GM18520 (cell line): Measurements from ENCODE around the gene EGFR.
A peak's percentile ranks its signal among the peaks of the same experiment; 100 is the strongest.

Source experiments
- ATAC-seq: cut with Tn5 transposase; IDR thresholded peaks from one replicate; pipeline ENCODE4 v1.9.1; 2021; ENCODE audit not compliant: unreplicated experiment

The EGFR gene

DNA sequence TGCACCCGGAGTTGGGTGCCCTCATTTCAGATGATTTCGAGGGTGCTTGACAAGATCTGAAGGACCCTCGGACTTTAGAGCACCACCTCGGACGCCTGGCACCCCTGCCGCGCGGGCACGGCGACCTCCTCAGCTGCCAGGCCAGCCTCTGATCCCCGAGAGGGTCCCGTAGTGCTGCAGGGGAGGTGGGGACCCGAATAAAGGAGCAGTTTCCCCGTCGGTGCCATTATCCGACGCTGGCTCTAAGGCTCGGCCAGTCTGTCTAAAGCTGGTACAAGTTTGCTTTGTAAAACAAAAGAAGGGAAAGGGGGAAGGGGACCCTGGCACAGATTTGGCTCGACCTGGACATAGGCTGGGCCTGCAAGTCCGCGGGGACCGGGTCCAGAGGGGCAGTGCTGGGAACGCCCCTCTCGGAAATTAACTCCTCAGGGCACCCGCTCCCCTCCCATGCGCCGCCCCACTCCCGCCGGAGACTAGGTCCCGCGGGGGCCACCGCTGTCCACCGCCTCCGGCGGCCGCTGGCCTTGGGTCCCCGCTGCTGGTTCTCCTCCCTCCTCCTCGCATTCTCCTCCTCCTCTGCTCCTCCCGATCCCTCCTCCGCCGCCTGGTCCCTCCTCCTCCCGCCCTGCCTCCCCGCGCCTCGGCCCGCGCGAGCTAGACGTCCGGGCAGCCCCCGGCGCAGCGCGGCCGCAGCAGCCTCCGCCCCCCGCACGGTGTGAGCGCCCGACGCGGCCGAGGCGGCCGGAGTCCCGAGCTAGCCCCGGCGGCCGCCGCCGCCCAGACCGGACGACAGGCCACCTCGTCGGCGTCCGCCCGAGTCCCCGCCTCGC, at the start of gene EGFR:
TSS of gene EGFR (plus strand) at position 657 of the 830 bp plus-strand sequence. CDS start 261 bp downstream, outside the sequence.
- no peak for ATAC-seq

DNA sequence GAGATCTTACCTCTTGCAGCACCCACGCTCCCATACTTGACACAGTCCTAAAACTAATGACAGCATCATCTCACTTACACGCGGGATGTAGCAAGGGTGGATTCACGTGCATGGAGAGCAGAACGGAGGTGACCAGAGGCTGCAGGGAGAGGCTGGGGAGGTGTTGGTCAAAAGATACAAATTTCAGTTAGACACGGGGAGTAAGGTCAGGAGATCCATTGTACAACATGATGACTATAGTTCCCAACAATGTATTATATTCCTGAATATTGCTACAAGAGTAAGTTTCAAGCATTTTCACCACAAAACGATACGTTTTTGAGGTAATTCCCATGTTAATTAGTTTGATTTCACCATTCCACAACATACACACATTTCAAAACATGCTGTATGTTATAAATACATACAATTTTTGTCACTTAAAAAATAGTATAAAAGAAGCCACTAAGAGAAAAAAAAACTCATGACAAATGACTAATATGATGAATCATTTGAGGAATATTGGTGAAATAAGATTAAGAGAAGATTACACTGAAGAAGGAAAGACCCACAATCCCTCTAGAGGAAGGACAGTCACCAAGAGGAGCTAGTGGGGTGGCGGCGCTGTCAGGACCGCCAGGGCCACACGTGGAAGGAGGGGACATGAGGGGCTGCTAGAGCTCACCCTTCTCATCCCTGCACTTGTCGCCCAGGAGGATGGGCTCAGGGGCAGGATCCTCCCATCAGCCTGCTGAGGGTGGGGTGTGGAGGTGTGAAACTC, 49.4 kb upstream of the EGFR start:
- no peak for ATAC-seq

DNA sequence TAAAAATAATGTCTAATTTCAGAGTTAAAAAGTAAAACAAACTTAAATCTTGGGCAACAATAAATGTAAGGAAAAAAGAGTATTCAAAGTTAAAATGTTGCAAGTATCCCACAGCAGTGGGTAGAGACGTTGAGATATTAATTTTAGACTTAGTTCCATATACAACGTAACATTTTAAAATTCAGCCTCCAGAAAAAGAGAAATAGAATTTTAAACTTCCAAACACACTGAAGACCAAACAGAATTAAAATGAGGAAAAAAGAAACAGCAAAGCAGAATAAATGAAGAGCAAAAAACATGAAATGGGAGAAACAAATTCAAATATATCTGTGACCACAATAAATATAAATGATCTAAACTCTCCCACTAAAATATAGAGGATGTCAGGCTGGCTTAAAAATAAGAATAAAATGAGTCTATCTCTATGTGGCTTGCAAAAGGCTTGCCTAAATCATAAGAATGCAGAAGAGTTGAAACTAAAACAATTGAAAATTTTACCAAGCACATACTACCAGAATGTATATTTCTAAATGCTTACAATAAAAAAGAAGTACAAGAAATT, 46.0 kb upstream of the EGFR start:
- ATAC-seq = no peak

DNA sequence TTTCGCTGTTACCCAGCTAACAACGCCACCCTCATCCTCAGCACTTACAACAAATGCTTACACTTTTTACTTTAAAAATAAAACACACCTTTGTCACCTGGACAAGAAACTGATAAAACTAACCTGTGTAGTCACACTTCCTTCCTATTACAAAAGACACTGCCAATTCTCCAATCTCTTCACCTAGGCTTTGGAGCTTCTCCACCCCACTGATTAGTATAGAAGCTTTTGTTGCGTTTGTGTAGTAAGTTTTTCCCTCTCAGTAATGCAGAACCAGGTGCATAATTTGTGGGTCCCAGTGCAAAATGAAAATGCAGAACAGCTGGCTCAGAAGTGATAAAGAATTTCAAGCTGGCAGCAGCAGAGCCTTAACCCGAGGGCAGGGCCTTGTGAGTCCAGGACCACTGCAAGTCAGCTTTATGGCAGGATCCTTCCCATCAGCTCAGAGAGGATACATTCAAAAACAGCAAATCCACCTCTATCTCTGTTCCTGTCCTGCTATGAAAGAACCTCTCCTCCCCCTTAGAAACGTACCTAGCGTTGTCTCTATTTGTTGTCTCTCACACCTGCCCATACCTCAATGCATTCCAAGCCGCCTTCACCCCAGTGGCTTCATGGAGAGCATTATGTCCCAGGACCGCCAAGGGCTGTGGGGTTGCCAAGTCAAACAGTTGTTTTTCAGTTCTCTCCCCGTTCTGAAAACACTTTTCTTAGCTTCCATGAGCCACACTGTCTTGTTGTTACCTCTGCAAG, 40.3 kb upstream of the EGFR start:
- ATAC-seq = no peak

DNA sequence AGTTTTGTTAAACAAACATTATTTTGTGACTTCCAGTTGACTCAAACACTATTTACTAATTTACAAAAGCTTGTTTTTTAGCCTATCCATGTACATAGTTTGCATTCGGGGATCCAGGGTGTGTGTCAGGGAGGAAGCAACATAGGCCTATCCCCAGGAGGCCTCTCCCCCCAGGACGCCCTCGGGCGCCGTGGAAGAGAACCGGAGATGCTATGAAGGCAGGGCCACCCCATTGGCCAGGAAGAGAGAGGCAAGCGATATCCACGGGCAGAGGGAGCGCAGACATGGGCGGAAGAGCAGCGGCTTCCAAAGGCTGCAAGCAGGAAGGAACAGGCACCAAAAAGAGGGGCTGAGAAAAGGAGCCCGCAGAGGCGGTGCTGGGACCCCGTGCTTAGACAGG, 38.3 kb upstream of the EGFR start:
- no peak for ATAC-seq

DNA sequence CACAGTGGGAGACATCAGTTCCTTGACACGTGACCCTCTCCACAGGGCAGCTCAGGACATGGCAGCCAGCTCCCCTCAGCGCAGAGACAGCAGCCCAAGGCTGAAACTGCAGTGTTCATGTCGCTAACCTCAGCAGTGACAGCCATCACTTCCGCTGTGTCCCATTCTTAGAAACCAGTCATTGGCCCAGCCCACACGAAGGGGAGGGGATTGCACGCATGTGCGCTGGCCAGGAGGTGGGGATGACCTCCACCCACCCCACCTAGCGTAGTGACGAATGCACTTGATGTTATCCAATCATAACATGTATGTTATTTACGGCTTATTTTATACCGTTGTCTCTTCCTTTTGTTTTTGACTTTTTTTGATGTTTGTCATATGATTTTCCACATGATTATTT, 36.9 kb upstream of the EGFR start:
- ATAC-seq = no peak

DNA sequence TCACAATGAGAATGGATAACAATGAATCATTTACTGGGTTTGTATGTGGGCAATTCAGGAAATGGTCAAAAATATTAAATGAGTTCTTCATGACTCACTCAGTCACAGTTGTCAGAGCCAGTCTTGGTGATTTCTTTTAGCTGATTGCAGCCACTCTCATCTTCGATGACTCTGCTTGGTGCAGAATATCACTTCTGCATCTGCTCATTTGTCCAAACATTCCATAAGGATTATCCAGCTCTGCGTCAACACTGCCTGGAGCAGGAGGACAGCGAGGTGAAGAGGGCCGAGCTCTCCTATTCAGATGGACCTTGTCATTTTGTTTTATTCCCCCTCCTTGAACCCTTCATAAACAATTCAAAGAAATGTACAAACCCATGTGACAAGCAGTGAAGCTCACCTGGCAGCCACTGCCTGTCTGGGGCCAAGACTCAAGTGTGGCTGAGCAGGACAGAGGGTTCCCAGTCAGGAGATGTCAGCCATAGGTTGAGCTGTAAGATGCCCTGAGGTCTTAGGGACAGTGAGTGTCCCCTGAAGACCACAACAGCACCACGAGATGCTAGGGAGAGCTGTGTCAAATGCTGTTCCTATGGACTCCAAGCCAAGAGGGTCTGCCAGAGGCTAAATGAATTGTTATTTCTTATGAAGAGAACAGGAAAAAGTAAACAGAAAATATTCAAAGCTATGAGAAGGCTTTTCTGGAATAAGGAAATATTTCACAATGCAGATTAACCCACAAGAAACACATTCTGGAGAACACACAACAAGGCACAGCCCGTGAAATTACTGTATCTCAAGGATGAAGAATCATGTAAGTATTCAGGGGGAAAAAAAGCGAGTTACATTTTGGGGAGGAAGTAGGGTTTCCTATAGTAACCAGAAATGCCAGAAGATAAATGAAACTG, 33.1 kb upstream of the EGFR start:
- ATAC-seq = no peak

DNA sequence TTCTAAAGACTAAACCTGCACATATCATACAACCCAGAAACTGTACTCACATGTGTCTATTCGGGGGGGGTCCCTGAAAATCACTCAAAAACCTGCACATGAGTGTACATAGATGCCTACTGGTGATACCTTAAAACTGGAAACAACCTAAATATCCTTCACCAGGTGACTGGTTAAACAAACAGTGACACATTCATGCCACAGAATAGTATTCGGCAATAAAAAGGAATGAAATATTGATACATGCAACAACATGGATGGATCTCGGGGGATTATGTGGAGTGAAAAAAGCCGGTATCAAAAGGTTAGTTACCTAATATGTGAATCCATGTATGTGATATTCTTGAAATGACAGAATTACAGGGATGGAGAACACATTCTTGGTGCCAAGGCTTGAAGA, 32.1 kb upstream of the EGFR start:
- ATAC-seq = no peak

DNA sequence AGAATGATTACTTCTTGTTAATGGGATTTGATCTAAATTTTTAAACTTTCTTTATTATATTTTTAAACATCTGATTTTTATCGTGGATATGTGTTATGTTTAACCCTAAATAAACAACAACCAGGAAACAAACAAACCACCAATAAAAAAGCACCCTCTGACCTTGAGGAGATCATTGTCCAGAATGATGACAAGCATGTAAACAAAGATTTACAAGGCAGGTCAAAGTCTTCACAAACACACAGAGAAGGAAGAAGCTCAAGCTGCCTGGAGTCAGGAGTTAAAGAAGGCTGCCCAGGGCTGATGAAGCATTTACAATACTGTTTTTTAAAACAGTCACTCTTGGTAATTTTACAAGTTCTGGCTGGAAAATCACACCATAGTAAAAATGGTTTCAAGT, 31.0 kb upstream of the EGFR start:
- no peak for ATAC-seq

DNA sequence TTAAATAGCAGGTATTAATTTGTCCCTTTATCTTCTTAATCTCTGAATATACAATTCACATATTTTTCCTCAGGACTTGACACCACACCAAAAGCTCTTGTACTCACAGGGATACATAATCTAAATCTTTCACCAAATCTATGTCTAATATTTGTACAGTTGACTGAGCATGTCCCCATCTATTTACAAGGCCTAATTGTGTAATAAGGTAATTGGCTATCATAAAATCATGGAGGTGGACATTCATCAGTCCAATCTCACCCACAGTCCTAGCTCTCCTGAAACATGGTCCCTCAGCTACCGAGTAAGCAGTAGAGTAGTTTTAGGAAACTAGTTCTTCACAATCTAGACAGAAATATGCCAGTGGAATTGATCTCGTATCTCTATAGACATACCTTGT, 30.3 kb upstream of the EGFR start:
- no peak for ATAC-seq

DNA sequence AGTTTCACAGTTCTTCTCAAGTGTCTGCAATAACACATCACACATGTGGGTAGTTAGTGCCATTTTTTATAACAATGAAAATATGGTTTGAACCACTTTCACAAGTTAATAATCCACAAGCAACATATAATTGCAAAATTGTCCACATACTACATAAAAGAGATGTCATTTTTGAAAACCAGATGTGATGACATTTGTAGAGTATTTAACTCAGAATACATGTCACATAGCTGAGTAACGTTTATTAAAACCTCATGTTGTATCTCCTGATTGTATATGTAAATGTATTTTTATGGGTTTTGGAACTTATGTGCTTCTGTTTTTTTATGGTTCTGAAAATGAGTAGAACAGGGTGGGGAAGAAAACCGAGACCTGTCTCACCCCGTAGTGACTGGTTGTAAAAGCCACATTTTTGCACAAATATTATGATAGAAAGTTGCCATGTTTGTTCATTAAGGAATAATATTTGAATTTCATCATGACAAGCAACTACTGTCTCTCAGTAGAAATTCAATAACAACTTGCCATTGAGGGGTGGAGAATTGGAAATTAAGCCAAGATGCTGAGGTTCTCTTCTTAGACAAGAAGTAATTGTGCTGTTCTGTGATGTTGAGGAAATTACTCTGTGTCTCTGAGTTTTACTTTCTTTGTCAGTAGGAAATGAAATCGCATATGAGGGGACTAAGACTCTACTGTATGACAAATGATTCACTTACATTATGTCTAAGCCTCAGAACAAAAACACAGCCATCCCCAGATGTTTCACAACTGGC, 29.2 kb upstream of the EGFR start:
- ATAC-seq = no peak

DNA sequence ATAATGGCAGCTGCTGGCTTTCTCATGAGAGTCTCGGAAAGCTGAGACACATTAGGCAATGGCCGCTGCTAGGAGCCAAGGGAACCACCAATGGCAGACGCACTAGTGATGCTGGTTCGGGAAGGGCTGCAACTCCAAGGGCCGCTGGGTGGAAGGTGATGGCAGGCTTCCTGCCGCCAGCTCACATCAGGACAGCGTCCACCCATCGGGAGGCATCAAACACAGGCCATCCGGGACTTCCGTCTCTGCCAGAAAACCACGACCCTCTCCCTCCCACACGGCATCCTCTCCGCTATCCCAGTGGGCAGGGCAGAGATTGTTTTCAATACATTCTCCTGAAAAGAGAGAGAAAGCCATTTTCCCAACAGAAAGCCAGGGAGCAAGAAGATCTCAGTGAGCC, 27.5 kb upstream of the EGFR start:
- no peak for ATAC-seq

DNA sequence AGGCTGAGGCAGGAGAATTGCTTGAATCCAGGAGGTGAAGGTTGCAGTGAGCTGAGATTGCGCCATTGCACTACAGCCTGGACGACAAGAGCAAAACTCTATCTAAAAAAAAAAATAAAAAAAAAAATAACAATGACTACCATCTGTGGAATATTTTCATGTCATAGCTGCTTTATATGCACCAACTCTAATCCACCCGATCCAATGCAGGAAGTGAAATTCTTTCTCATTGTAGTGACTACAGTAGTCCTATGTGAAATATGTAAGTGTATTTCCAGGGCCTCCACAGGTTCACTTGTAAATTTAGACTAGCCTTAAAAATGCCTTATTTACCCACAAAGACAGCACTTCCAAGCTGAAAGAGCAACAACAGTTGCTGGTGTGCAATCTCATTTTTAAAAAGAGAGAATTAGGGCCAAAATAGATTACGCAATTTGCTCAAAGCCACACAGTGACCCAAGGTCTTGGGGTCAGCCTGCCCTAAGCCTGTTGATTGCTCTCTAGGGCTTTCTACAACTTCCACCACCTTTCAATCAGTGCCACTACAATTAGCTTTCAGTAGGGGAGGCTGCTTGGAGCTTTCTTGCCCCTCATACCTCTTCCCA, 25.8 kb upstream of the EGFR start:
- ATAC-seq = no peak

DNA sequence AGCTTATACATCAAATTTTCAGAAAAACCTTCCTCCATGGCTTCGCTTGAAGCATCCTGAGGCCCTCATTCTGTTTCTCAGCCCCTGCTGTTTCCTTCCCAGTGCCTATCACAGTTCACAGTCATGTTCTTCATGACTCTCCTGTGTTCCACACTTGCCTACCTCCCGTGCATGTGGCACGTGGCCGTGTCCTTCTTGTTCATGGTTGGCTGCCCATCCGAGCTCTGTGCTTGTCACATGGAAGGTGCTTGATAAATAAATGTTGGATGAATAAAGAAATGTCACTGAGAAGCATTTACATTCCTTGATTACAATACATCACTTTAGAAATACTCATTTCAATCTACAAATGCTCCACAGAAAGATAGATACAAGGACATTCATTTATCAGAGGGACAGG, 23.7 kb upstream of the EGFR start:
- no peak for ATAC-seq

DNA sequence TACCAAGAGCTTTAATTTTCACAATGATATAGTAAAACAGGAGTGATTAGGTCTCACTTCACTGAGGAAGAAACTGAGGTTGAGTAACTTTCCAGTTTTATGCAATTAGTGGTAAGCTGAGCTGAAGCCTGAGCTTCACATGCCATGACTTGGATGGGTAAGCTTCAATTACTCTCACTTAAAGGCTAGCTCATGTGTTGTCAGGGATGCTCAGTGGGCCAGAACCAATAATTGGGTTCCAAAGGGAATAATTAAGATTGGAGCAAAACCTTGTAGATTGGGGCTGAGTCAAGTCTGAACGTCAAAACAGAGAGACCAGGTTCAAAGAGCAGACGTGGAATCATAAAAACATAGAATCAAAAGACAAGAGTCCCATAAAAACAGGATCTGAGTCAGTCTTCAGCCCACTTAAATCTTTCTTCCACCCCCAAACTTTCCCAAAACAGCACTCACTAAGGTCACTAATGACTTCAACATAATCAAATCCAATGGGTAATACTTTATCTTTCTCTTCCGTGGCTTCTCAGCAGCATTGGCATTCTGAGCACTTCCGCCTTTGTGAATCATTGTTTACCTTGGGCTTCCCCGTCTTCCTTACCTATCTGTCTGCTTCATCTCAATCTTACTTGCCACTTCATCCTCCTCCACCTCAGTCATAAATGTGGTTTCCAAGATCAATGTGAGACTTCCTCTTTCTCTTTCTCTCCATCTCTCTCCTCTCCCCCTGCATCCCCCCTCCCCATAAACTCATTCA, 23.0 kb upstream of the EGFR start:
- peak; percentile 80 for ATAC-seq

DNA sequence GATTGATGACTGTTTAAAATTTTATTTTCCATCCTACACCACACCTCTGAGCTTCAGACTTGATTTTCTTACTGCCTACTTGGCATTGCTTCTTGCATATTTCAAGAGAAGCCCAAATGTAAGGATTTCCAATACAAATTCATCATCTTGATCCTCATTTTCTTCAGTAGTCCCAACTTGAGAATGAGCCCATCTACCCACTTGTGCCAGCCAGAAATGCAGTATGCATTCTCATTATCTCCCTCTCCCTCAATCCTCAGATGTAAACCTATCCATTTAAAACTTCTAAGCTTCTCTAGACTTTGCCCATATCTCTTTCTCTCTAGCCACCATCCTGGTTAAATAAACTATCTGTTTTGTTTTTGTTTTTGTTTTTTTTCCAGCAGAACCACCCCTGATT, 22.4 kb upstream of the EGFR start:
- ATAC-seq = no peak

DNA sequence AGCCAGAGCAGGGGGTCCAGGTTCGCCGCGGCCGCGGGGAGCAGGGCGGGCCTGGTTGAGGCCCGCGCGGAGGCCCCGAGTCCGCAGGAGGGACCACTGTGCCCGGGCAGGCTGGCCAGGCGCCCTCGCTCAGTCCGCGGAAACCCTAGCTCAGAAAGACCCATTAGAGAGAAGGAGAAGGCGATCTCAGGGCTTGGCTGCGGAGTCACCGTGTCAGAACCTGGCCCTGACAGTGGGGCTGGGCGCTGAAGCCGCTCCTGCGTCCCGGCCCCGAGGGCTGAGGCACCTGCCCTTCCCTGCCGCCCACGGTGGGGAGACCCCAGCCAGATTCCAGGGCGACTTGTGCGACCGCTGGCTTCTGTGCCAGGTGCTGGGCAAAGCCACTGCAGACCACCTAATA, 14.2 kb upstream of the EGFR start:
- no peak for ATAC-seq

DNA sequence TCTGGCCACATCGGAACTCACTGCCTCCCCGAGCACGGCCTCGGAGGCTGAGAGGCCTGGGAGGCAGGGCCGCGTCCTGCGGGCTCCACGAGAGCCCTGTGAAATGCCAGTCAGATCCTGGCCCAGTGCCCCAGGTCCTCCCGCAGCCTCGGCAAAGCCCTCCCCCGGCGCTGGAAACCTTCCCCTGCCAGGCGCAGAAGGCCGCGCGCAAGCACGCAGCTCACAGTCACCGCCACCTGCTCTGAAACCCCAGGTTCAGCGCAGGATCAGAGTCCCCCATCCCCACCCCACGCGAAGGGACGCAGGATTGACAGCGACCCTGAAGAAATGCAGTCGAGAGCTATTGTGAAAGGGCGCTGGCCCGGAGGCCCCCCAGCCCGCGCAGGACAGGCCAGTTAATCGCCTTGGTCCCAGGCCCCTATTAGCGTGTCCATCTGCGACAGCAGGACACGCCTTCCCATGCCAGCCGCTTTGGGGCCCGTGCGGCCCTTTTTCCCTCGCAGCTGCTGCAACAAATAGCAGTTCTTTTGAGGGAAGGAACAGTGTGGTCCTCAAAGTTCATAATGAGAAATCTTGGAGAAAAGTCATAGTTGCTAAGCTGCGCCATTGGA, 13.5 kb upstream of the EGFR start:
- no peak for ATAC-seq
